Astrocyte of the hippocampus (primary cell): ENCODE data around the gene NUMA1.

Experiments
- DNase-seq: peaks from one replicate; pipeline ENCODE4 v3.0.0; 2011; ENCODE audit warnings: low read depth, low spot score

NUMA1 gene

DNA sequence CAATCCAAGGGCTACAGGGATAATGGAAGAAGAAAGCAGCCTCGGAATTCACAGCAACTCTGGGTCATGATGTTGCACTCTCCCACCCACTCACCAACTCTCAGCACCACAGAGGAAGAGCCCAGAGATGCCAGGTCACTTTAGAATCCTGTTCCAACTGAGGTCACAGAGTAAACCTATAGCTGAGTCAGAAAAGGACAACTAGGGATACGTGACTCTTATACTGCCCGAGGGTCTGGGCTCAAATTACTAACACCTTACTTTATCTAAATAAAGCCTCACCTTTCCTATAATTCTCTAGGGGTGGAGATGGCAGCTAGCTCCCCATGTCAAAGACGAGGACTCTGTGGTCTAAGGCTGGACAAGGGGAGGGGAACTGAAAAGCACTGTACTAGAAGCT lies 57.0 kb downstream of the NUMA1 start:
- DNase-seq, result no peak

DNA sequence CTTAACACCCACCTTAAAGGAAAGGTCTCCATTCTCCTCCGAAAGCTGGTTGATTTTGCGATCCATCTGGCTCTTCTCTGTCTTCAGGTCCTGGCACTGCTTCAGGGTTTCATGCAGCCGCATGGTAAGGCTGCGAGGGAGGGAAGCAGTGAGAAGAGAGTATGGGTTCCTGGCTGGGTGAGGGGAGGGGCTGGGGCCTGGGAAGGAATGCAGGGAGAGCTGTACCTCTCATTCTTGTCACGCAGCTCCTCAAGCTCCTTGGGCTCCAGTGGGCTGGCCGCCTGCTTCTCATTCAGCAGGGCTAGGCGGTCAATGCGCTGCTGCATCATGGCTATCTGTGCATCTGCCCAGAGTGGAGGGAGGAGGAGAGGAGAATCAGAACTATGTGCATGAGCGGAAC lies 62.2 kb downstream of the NUMA1 start:
- no peak for DNase-seq

DNA sequence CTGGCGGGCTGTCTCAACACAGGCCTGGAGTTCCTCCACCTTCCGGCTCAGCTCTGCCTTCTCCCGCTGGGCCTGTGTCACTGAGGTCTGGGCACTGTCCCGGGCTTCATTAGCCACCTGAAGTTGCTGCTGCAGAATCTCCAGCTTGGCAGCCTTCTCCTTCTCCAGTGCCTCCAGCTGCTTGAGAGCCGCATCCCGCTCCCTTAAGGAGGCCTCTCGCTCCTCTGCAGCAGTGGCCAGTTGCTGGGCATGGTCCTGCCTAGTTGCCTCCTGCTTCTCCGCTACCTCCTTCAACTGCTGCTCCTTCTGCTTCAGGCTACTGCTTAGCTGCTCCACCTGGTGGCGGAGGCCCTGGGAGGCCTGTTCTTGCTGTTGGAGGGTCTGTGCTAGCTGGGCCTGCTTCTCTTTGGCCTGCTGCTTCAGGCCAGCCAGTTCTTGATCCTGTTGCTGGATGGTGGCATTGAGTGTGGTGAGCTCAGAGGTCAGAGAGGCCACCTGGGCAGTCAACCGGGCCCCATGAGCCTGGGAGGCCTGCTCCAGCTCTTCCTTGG lies 64.8 kb downstream of the NUMA1 start:
- peak; percentile 39 for DNase-seq

DNA sequence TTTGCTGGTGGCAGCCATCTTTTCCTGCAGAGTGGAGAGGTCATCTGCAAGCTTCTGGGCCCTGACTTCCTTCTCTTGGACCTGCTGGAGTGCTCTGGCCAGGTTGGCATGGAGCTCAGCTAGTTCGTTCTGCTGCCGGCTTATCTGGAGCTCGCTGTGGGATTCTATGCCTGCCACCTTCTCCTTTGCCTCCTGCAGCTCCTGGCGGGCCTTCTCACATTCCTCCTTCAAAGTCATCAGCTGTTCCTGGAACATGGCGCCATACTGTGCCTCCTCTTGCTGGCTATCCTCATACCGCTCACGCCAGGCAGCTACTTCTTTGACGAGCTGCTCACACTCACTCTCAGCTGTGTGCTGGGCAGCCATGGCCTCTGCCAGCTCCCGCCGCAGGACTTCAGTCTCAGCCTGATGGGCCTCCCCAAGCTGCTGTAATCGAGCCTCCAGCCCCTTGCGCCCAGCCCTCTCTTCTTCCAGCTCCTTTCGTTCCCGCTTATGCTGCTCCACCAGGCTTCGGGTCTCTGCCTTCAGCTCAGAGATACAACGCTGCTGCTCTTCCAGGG lies 65.5 kb downstream of the NUMA1 start:
- no peak for DNase-seq

DNA sequence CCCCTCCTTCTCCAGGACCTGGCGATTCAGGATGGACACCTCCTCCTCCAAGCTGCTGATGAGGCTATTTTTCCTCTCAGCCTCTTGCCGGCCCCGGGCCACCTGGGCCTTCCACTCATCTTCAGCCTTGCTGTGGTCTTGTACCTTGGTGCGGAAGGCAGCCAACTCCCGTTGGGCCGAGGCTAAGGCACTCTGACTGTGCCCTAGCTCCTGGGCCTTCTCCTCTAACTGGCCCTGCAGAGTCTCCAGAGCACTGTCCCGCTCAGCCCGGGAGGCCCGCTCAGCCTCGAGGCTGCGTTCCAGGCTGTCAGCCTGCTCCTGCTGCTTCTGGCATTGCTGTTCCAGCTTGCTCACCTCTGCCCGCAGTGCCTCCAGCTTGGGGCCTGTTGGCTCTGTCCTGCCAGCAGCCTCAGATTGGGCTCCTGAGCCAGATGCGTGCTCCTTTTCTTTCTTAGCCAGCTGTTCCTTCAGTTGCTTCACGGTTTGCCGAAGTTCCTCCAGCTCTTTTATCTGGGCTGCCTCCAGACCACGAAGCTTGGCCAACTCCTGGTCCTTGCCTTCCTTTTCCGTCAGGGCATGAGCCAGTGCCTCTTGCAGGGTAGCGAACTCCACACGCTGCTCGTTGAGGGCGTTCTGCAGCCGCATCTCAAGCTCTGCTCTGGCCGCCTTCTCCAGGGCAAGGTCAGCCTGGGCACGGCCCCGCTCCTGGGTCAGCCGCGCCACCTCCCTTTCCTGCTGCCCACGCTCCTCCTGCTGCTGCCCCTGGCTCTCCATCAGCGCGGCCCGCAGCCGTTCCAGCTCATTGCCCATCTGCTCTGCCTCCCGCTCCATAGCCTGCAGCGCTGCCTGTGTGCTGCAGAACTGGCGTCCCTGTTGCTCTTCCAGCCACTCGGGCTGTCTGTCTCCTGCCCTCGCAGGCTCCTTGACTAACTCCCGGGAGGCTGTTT lies 66.3 kb downstream of the NUMA1 start:
- peak; percentile 25 for DNase-seq

DNA sequence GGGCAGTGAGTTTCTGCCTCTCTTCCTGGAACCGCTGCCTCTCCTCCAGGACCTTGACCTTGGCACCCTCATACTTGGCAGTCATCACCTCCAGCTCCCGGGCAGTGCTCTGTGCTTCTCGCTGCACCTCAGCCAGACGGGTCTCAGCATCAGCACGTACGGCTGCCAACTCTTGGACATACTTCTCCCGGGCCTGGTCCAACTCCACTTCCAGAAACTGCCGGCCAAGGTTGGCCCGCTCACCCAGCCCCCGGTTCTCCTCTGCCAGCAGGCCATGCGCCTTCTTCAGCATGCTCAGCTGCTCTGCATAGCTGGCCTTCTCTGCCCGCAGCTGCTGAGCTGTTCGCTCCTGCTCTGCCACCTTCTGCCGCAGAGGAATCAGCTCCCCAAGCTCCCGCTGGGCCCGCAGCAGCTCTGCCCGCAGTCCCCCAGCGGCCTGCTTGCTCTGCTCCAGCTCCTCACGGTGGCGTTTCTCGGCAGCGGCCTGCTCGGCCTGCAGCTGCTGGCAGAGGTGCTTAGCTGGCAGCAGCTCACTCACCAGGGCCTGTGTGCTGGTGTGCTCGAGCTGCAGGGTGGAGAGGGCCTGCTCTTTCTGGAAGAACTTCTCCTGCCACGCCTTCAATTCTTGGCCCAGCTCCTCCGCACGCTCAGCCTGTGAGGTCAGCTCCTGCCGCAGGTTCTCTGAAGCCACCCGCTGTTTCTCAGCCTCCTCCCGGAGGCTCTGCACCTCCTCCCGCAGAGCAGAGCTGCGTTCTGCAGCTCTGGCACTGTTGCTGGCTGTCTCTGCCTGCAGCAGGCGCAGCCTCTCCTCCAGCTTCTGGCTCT lies 67.2 kb downstream of the NUMA1 start:
- DNase-seq, result peak; percentile 74

DNA sequence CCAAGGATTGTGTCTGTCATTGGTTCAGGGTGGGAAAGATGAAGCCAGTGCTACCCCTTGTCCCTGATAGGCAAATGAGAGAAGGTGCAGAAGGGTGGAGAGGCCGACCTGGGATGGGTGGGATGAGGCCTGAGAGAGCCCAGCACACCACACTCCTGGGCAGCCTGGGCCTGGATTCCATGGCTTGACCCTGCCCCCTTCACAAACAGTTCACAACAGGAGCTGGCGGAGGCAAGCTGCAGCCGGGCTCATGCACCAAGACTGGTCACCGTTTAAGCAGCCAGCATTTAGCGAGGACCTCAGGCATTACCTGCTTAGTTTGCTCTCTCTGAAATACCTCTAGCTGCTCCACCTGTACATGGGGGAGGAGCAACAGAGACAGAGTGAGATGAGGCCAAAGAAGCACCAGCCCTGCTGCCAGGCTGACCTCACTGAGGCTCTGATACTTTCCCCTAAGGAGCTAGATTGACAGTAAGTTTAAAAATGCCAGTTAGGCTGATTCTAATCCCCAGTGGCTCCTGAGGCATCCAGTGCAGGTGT lies 68.2 kb downstream of the NUMA1 start:
- no peak for DNase-seq

DNA sequence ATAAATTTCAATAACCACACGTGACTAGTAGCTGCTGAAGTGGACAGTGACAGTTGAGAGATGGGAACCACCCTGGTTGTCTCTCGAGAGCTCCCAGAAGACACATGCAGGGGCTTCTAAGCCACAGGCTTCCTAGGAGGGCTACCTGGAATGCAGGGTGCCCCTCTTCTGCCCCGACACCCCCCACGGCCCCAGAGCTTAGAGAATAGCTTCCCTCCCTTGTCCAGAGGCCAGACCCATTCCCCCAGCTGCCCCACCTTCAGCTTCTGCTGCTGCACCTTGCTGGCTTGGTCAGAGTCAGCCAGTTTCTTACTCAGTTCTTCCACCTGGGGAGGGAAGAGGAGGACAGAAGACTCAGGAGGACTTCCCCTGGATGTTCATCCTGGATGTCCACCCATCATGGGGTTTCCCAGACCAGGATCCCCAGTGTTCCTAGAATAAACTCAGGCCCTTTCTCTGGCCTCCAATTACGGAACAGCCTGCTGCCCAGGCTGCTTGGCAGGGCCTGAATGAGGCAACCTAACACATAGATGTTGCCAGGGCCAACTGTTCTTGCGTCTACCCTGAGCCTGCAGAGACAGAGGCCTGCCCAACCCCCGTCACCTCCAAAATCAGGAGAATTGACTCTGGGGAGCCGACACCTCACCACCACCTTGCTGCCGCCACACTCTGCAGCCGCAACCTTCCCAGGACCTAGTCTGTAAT lies 69.7 kb downstream of the NUMA1 start:
- DNase-seq, result no peak

DNA sequence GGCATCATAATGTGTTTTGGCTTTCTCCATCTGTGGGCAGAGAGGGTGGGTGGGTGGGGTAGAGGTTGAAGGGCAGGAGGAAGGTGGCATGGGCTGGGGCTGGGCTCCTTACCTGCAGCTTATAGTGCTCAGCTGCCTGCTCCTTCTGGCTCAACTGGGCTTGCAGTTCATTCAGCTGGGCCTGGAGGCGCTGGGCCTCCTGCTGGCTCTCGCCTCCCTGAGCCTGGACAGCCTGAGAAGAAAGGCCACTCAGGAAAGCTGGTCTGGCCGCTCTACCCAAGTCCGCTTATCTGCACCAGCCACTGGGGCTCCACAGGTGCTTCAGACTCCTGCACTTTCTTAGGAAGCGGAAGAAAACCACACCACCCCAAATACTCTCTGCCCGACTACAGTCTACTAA lies 71.2 kb downstream of the NUMA1 start:
- DNase-seq, result no peak

DNA sequence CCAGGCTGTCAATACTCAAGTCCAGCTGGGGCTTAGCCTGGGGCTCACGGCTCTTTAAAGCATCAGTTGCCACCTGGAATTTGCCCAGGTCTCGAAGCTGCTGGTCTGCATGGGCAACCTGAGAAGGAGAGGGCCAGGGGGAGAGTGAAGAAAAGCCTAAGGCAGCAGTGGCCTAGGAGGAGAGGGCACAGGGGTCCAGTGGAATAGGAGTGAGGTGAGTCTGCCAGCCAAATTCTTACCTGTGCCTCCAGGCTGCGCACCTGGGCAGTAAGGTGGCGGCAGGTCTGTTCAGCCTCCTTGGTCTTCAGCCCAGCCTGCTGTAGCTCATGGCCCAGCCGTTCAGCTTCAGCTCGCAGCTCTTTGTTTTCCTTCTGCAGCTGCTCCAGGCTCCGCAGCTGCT lies 71.6 kb downstream of the NUMA1 start:
- DNase-seq, result no peak

DNA sequence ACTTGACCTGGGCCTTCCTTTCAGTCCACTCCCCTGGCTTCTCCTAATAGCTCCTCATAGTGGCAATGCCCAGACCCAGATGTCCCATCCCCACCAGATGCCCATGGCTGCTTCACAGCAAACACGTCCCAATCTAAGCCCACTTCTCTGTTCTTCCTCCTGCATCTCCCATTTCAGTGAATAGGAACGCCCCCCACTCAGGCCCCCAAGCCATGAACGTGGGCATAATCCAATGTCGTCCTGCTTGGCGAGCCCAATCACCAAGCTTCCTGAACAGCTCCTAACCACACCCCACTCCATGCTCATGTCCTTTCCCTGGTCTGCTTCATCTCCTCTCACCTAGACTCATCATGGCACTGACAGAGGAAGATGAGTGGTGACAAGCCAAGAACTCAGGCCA lies 72.8 kb downstream of the NUMA1 start:
- no peak for DNase-seq

DNA sequence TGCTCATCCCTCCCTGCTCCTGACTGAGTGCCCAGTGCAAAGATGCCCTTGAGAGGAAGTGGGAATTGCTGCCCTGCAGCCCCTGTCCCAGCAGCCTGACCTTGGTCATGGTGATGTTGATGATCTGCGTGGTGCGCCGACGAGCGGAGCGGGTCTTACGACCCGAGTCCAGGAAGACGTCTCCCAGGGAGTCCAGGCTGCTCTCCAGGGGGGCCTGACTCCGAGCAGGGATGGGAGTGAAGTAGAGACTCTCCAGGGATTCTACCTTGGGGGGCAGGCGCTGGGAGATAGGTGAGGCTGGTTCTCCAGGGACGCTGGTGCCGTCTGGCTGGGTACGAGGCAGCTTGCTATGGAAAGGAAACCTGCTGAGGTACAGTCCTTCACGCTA lies 73.3 kb downstream of the NUMA1 start:
- no peak for DNase-seq

DNA sequence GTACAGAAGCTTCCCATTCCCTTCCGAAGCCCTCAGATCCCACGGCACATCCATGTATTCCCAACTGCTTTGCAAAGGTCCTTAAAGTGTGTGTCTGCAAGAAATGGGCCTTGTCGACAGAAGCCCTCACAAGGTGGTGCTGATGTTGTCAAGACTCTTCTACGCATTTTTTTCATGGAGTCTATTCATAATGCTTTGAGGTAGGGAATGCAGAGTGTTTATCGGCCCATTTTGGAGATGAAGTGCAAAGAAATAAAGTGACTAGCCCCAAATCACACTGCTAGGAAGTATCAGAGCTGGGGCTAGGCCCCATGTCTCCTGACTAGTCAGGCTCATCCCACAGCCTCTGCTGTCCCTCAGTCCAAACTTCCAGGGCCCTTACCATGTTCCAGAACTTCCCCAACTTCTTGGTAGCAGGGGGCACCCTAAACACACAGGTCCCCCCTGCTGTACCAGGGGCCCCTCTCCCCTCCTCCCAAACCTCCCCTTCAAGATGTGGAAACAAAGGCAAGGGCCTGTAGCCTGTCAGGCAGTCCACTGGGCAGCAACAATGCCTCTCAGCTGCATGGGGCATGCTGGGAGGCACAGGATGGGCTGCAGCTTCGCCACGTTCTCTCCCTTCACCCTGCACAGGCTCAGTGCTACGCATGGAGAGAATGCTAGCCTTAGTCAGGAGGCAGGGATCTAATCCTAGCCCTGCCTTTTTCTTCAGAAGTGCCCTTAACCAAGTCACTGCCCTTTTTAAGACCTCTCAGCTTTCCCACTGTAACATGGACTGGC lies 73.8 kb downstream of the NUMA1 start:
- DNase-seq, result no peak

DNA sequence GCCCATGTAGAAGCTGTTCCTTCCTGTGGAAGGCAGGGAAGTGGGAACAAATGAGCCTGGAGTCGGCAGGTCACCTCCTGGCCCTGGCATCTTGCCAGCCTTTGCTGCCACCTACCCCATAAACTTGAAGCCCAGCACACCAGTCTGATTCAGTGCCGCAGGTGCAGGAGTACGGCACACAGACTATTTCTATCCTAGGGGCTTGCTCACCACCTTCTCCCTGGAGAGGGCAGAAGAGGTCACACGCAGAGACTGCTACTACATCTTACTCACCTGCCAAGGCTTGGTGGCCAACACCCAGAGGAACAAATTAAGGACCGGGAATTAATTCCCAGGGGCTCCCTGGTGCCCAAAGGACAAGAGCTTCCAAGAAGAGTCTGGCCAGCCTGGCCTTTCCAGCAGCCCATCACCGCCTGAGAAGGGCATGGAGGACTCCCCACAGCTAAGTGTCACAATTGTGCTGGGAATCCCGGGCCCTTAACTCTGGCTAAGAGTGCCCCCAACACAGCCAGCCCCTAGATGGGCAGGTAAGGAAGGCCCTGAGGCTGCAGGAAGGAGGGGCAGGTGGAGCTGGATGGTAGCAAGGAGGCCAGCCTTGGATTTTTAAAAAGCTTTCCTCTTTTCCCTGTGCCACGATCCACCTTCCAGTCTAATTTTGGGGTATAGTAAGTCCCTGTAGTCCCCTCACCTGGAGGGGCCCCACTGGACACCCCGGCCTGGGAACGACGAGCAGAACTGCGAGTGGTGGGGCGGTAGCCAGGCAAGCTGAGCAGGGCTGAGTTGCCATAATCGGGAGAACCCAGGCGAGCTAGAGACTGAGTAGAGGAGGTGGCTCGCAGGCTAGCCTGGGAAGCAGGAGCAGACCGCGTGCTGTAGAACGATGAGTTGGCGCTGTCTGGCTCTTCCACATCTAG lies 74.7 kb downstream of the NUMA1 start:
- no peak for DNase-seq

DNA sequence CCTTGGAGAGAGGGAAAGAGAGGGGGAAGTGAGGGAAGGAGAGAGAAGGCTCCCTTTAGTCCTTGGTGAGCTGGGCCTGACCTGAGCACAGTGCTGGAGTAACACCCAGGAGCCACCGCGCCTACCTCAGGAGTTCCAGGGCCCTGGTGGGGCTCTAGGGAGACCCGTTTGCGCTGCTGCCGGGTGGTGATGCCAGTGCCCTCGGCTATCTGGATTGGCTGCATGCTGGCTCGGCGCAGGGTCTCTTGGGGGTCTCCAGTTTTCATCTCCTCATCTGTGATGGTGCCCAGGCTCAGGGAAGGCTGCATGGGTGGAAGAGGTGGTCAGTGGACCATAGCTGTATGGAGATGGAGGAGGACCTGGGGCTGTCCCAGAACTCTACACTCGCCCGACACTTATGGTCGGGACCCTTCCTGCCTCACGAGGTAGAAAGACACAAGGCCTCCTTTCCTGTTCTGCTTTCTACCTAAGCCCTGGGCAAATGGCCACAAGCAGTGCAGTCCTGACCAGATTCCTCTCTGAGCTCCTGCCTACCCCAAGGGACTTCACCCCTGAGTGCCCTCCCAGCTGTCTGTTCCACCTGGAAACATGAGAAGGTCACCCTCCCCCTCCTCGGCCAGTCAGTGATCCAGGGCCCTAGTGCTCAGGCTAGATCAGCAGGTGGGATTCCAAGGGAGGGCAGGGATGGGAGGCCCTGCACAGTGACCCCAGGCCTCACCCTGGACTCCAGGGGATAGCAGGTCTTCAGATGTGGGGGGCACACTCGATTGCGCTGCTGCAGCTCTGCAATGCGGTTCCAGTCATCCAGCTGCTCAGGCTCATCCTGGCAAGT lies 75.6 kb downstream of the NUMA1 start:
- DNase-seq, result no peak

DNA sequence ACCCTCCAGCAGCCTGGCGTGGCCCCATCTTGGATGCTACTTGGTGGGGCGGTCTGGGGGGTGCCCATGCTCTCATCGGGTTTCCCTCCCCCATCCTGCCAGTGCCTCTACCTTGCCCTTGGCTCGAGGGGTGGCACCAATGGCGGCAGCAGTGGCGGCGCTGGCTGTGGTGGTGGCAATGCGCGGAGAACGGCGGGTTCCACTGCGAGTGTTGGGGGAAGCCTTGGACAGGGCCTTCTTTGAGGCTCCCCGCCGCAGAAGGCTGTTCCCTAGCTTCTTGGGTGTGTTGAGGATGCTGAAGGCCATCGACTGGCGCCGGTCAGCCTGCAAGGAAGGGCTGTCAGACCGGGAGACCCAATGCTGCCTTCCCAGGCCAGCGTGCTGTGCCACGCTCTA lies 76.6 kb downstream of the NUMA1 start:
- no peak for DNase-seq

DNA sequence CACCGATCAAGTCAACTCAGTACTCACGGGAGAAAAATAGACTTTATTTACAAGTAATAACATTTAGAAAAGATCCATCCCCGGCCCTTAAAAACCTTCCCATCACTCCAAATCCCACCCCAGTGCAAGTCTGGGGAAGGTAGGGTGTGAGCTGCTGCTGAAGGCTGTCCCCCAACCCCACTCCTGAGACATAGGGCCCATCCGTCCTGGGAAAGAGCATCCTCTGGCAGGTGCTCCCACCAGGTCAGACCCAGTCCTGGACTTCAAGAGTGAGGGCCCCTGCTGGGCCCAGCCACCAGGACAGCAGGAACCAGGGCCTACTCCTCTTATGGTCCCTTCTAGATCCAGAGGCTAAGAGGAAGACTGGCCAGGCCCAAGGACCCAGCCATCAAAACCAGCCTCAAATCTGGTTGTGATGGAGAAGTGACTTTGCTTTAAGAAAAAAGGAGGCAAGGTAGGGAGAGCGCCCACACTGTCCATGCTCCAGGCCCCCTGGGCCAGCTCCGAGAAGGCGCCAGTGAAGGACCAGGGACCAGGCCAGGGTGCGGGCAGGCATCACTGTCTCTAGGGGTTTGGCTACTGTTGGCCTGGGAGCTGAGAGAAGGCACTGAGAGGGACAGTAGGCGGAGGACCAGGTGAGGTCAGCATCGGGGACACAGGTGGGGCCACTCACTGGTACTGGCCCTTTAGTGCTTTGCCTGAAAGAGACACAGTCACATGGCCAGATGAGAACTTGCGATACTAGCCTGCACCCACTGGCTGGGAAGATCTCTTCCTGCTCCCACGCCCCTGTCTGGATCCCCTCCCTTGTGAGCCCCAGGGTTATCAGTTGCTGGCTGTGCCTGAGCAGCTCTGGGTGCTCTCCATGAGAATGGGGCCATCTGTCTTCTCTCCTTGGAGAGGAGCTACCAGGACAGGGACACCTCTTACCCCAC lies 77.2 kb downstream of the NUMA1 start:
- no peak for DNase-seq
